IMR-90 (cell line): ENCODE data around the gene LRIT2. TPM values are rescaled to one million over a fixed set of nuclear protein-coding genes. Genes with fewer than 3 reads are reported as not detected.

Experiments
- ATAC-seq: fragments of 200-7000 bp; cut with Tn5 transposase; 2 replicates; pipeline ENCODE4 v1.9.1; 2020; ENCODE audit warnings: low read depth, mild to moderate bottlenecking, moderate library complexity
- BruUV-seq: library from RNA; stranded (reverse); fragments of 400-500 nt; replicated peaks from 2 replicates; lab custom pipeline; 2021; lab: Mats Ljungman, UMichigan
- CTCF ChIA-PET: fragments of 300-600 bp; formaldehyde crosslinking; extraction: SDS; loops from one replicate; lab custom pipeline; 2021; ENCODE audit warnings: antibody characterized with exemption; lab: Yijun Ruan, JAX
- POLR2A ChIA-PET: fragments of 300-600 bp; sonication (Branson Sonifier 250); formaldehyde crosslinking; loops from one replicate; lab custom pipeline; 2022; ENCODE audit warnings: antibody characterized with exemption; ENCODE audit not compliant: unreplicated experiment; lab: Charles Lee
- DNase-seq: peaks from one replicate; pipeline ENCODE4 v3.0.0; 2013
- H2AFZ ChIP-seq: replicated peaks from 2 replicates; pipeline ENCODE3; 2013; ENCODE audit warnings: low read length, mild to moderate bottlenecking; ENCODE audit not compliant: poor library complexity
- H2AK5ac ChIP-seq: 2 replicates; pipeline ENCODE4 v1.6.1; 2013; ENCODE audit warnings: low read depth, low read length, inconsistent platforms
- H2AK9ac ChIP-seq: replicated peaks from 2 replicates; pipeline ENCODE3; 2013; ENCODE audit warnings: mild to moderate bottlenecking, low read depth, low read length, moderate library complexity; ENCODE audit not compliant: poor library complexity
- H2BK120ac ChIP-seq: 2 replicates; pipeline ENCODE4 v1.6.1; 2013; ENCODE audit warnings: low read depth, low read length, inconsistent platforms
- H2BK15ac ChIP-seq: 3 replicates; pipeline ENCODE4 v1.6.1; 2013; ENCODE audit warnings: low read depth, low read length, inconsistent platforms
- H2BK20ac ChIP-seq: 2 replicates; pipeline ENCODE4 v1.6.1; 2013; ENCODE audit warnings: low read depth, mild to moderate bottlenecking, inconsistent platforms, low read length, moderate library complexity
- H2BK5ac ChIP-seq: 2 replicates; pipeline ENCODE4 v1.6.1; 2013; ENCODE audit warnings: mild to moderate bottlenecking, low read depth, low read length, inconsistent platforms; ENCODE audit not compliant: poor library complexity, severe bottlenecking
- H3K14ac ChIP-seq: replicated peaks from 2 replicates; pipeline ENCODE4 v1.6.1; 2013; ENCODE audit warnings: low read depth, low read length, inconsistent platforms
- H3K18ac ChIP-seq: 2 replicates; pipeline ENCODE4 v1.6.1; 2013; ENCODE audit warnings: low read depth, low read length, control low read depth
- H3K23ac ChIP-seq: 2 replicates; pipeline ENCODE4 v1.6.1; 2013; ENCODE audit warnings: low read depth, low read length, inconsistent platforms
- H3K27ac ChIP-seq: 2 replicates; pipeline ENCODE4 v1.5.1; 2013; ENCODE audit warnings: mild to moderate bottlenecking, control low read depth, low read length; ENCODE audit not compliant: insufficient read depth
- H3K27me3 ChIP-seq: 2 replicates; pipeline ENCODE4 v1.6.1; 2013; ENCODE audit warnings: low read length; ENCODE audit not compliant: control insufficient read depth, insufficient read depth
- H3K36me3 ChIP-seq: 2 replicates; pipeline ENCODE4 v1.6.1; 2013; ENCODE audit warnings: low read length, mixed read lengths; ENCODE audit not compliant: control insufficient read depth, insufficient read depth
- H3K4ac ChIP-seq: 2 replicates; pipeline ENCODE4 v1.6.1; 2013; ENCODE audit warnings: low read depth, low read length, inconsistent platforms
- H3K4me1 ChIP-seq: 2 replicates; pipeline ENCODE4 v1.6.1; 2013; ENCODE audit warnings: low read length, mixed read lengths; ENCODE audit not compliant: control insufficient read depth, insufficient read depth
- H3K4me2 ChIP-seq: 2 replicates; pipeline ENCODE4 v1.6.1; 2013; ENCODE audit warnings: low read depth, mild to moderate bottlenecking, control low read depth, low read length, moderate library complexity
- H3K4me3 ChIP-seq: 2 replicates; pipeline ENCODE4 v1.5.1; 2013; ENCODE audit warnings: low read depth, mild to moderate bottlenecking, control low read depth, low read length, moderate library complexity; ENCODE audit not compliant: insufficient read depth
- H3K56ac ChIP-seq: 2 replicates; pipeline ENCODE4 v1.6.1; 2013; ENCODE audit warnings: low read length, inconsistent platforms; ENCODE audit not compliant: insufficient read depth; ENCODE audit errors: extremely low read depth
- H3K79me1 ChIP-seq, 2 experiments: 2 replicates each; pipeline ENCODE4 v1.6.1; 2013; ENCODE audit warnings: low read length in 2 of 2, inconsistent platforms in 1 of 2, low read depth in 1 of 2
- H3K9ac ChIP-seq: 2 replicates; pipeline ENCODE4 v1.6.1; 2013; ENCODE audit warnings: low read depth, low read length, control low read depth
- H3K9me1 ChIP-seq: 2 replicates; pipeline ENCODE4 v1.6.1; 2013; ENCODE audit warnings: low read length, inconsistent platforms; ENCODE audit not compliant: insufficient read depth
- H3K9me3 ChIP-seq: 2 replicates; pipeline ENCODE4 v1.6.1; 2013; ENCODE audit warnings: low read length; ENCODE audit not compliant: control insufficient read depth, insufficient read depth
- H4K20me1 ChIP-seq: 2 replicates; pipeline ENCODE4 v1.6.1; 2013; ENCODE audit warnings: low read length, inconsistent platforms; ENCODE audit not compliant: insufficient read depth
- H4K5ac ChIP-seq: 2 replicates; pipeline ENCODE4 v1.6.1; 2013; ENCODE audit warnings: mild to moderate bottlenecking, low read depth, low read length, control low read depth
- H4K8ac ChIP-seq, 2 experiments: 2 replicates each; pipeline ENCODE4 v1.6.1; 2013; ENCODE audit warnings: low read depth in 2 of 2, low read length in 2 of 2, control low read depth in 1 of 2, inconsistent platforms in 1 of 2
- H4K91ac ChIP-seq: 2 replicates; pipeline ENCODE4 v1.6.1; 2013; ENCODE audit warnings: low read depth, low read length, inconsistent platforms; ENCODE audit not compliant: insufficient read depth
- BHLHE40 ChIP-seq: fragments of 150-350 bp; IDR thresholded peaks from 2 replicates; pipeline ENCODE4 v1.6.1; 2016; ENCODE audit warnings: mild to moderate bottlenecking, low read depth, low read length
- CEBPB ChIP-seq: IDR thresholded peaks from 2 replicates; pipeline ENCODE4 v1.6.1; 2012; ENCODE audit warnings: low read depth, low read length, improper control_type of control experiment
- CHD1 ChIP-seq: IDR thresholded peaks from 2 replicates; pipeline ENCODE4 v1.6.1; 2012; ENCODE audit warnings: low read depth, low read length, improper control_type of control experiment
- CTCF ChIP-seq: conservative IDR thresholded peaks from 2 replicates; pipeline ENCODE4 v1.5.1; 2012; ENCODE audit warnings: mild to moderate bottlenecking, low read depth, low read length, improper control_type of control experiment
- ELK1 ChIP-seq: fragments of 150-350 bp; IDR thresholded peaks from 2 replicates; pipeline ENCODE4 v1.6.1; 2016; ENCODE audit warnings: low read depth, mild to moderate bottlenecking, low read length, moderate library complexity, borderline replicate concordance
- FOS ChIP-seq: fragments of 150-350 bp; IDR thresholded peaks from 2 replicates; pipeline ENCODE4 v1.6.1; 2016; ENCODE audit warnings: low read depth, low read length
- MAFK ChIP-seq: IDR thresholded peaks from 2 replicates; pipeline ENCODE4 v1.6.1; 2012; ENCODE audit warnings: low read depth, low read length, improper control_type of control experiment
- MAZ ChIP-seq: IDR thresholded peaks from 2 replicates; pipeline ENCODE4 v1.6.1; 2012; ENCODE audit warnings: low read depth, mild to moderate bottlenecking, low read length, improper control_type of control experiment, moderate library complexity, borderline replicate concordance
- MXI1 ChIP-seq: IDR thresholded peaks from 2 replicates; pipeline ENCODE4 v1.6.1; 2012; ENCODE audit warnings: low read depth, mild to moderate bottlenecking, low read length, moderate library complexity, borderline replicate concordance
- NFE2L2 ChIP-seq: fragments of 150-350 bp; IDR thresholded peaks from 2 replicates; pipeline ENCODE4 v1.6.1; 2016; ENCODE audit warnings: low read depth, mild to moderate bottlenecking, low read length
- POLR2A ChIP-seq: IDR thresholded peaks from 2 replicates; pipeline ENCODE4 v1.6.1; 2012; ENCODE audit warnings: mild to moderate bottlenecking, low read depth, low read length
- RAD21 ChIP-seq: IDR thresholded peaks from 2 replicates; pipeline ENCODE4 v1.6.1; 2012; ENCODE audit warnings: low read length, improper control_type of control experiment
- RCOR1 ChIP-seq: IDR thresholded peaks from 2 replicates; pipeline ENCODE4 v1.6.1; 2012; ENCODE audit warnings: mild to moderate bottlenecking, low read length, improper control_type of control experiment; ENCODE audit not compliant: insufficient replicate concordance
- RFX5 ChIP-seq: IDR thresholded peaks from 2 replicates; pipeline ENCODE4 v1.8.0; 2012; ENCODE audit warnings: low read depth, mild to moderate bottlenecking, low read length, moderate library complexity
- SMC3 ChIP-seq: fragments of 150-350 bp; IDR thresholded peaks from 2 replicates; pipeline ENCODE4 v1.6.1; 2016; ENCODE audit warnings: low read depth, mild to moderate bottlenecking, antibody characterized with exemption, low read length, moderate library complexity
- USF2 ChIP-seq: fragments of 150-350 bp; IDR thresholded peaks from 2 replicates; pipeline ENCODE4 v1.6.1; 2017; ENCODE audit warnings: mild to moderate bottlenecking, antibody characterized with exemption, low read length, low read depth
- WGBS, 2 experiments: methylation state at CpG; one replicate each; pipeline versions ENCODE4 v1.1.5 to v1.1.7; 2013; ENCODE audit warnings: missing lambda C conversion rate in 2 of 2; ENCODE audit not compliant: insufficient read length in 1 of 2; ENCODE audit errors: extremely low coverage in 2 of 2; 5-methylcytosine and 5-hydroxymethylcytosine counted together
- dilution Hi-C: fragments of 300-500 bp; cut with HindIII; formaldehyde crosslinking; loops from one replicate; pipeline ENCODE4 v1.14.3; 2018; ENCODE audit warnings: low sequenced_read_pairs; ENCODE audit not compliant: unreplicated experiment
- in situ Hi-C: fragments of 300-500 bp; cut with MboI; formaldehyde crosslinking; loops from 3 replicates; pipeline ENCODE4 v1.14.3; 2019; ENCODE audit warnings: low sequenced_read_pairs, inconsistent platforms, mixed read lengths
- intact Hi-C: fragments of 100-400 bp; cut with micrococcal nuclease; formaldehyde crosslinking; loops from 2 replicates; pipeline ENCODE4 v1.10.0; 2022
- polyA plus RNA-seq, 3 experiments: library from polyadenylated mRNA; depleted of rRNA; stranded (reverse); fragments of >200 nt; gene quantifications; 2 replicates each; pipeline ENCODE4 v1.2.3, GENCODE V29; 2012; ENCODE audit warnings: low replicate concordance in 1 of 3
- total RNA-seq: library from RNA; depleted of rRNA; stranded (reverse); fragments of >200 nt; gene quantifications from 2 replicates; pipeline ENCODE4 v1.2.3, GENCODE V29; 2012

The LRIT2 gene
- total and polyA plus RNA-seq, 2 of the 4 experiments (the other 2 are of a cell fraction): not detected

- H3K4me3 ChIP-seq: no peak overlapping the region
- peak overlapping the region; percentile 38 for H2AFZ ChIP-seq
- no peak overlapping the region for H4K5ac ChIP-seq
- H3K9me1 ChIP-seq: no peaks in the 10 kb centered on the region
- H4K20me1 ChIP-seq: no peaks in the 10 kb centered on the region
- ATAC-seq: no peak
- H3K79me1 ChIP-seq: no peaks in the 10 kb centered on the region
- no peak overlapping the region for H3K14ac ChIP-seq
- TF ChIP-seq USF2: no peak
- no peak for TF ChIP-seq CTCF
- TF ChIP-seq MXI1: no peak
- no peak for TF ChIP-seq MAFK
- no peak for TF ChIP-seq RAD21
- no peak for TF ChIP-seq RCOR1
- TF ChIP-seq NFE2L2: no peak
- TF ChIP-seq ELK1: no peak
- no peak for TF ChIP-seq MAZ
- no peak for TF ChIP-seq RFX5
- no peak for TF ChIP-seq SMC3
- TF ChIP-seq BHLHE40: no peak
- no peak for TF ChIP-seq CHD1
- no peak for TF ChIP-seq CEBPB
- TF ChIP-seq POLR2A: no peak
- TF ChIP-seq FOS: no peak
- no peak overlapping the region for H3K23ac ChIP-seq
- dilution Hi-C loops: no loop called here
- H3K18ac ChIP-seq: no peak overlapping the region
- no peak overlapping the region for H2BK5ac ChIP-seq
- ChIA-PET POLR2A (no interaction called here), CTCF (no interaction called here)
- peaks cover 41% of the 10 kb centered on the region for H3K27me3 ChIP-seq
- H3K4me1 ChIP-seq: no peaks in the 10 kb centered on the region
- H2AK5ac ChIP-seq: no peak overlapping the region
- H3K9me3 ChIP-seq: peaks cover 4% of the 10 kb centered on the region; the same call in 1 of the 2 replicates
- no peaks in the 10 kb centered on the region for H3K36me3 ChIP-seq
- intact Hi-C loops: no loop called here
- no peak overlapping the region for H2AK9ac ChIP-seq
- in situ Hi-C loops: no loop called here
- no peak overlapping the region for H2BK120ac ChIP-seq
- no peak overlapping the region for H4K91ac ChIP-seq
- no peak overlapping the region for H3K4me2 ChIP-seq
- no peak overlapping the region for H4K8ac ChIP-seq
- no peak overlapping the region for H2BK20ac ChIP-seq
- BruUV-seq: no TSS peak
- no peak overlapping the region for H3K9ac ChIP-seq
- H3K4ac ChIP-seq: no peak overlapping the region
- H2BK15ac ChIP-seq: no peak overlapping the region
- DNase-seq: no peak
- H3K56ac ChIP-seq: no peak overlapping the region
- no peak overlapping the region for H3K27ac ChIP-seq
- WGBS, 2 experiments: no CpG with 5 or more reads among the region's 12 CpGs
Measured at GRCh38 chr10:84248794-84249193, 23.4 kb upstream of the LRIT2 start.
